Muscle of arm (tissue), 12 donors: Measurements from ENCODE around the gene SPACA1. TPM values are rescaled to one million over a fixed set of nuclear protein-coding genes. Genes with fewer than 3 reads are reported as not detected.

Source experiments
- DNase-seq: peaks from one replicate; pipeline ENCODE4 v3.0.0-alpha.2; 2013
- polyA plus RNA-seq, 12 donors: library from polyadenylated mRNA; unstranded; fragments of 120-200 nt; gene quantifications; one replicate each; pipeline ENCODE4 v1.2.1, GENCODE V29; 2013; ENCODE audit not compliant: insufficient read length in 12 of 12

The SPACA1 gene
- polyA plus RNA-seq, 12 donors, result not detected

GRCh38 chr6:88089708-88090107 is 42.1 kb downstream of the SPACA1 start:
- DNase-seq, result no peak

- DNase-seq, result no peak
Observed at GRCh38 chr6:88105741-88106340, 58.2 kb downstream of the SPACA1 start.

GRCh38 chr6:88107241-88107640 is 59.6 kb downstream of the SPACA1 start:
- no peak for DNase-seq

GRCh38 chr6:88111991-88112390 is 64.3 kb downstream of the SPACA1 start:
- DNase-seq, result no peak

- DNase-seq, result no peak
Observed at GRCh38 chr6:88114838-88115237, 67.2 kb downstream of the SPACA1 start.

- DNase-seq, result no peak
Observed at GRCh38 chr6:88115307-88115706, 67.7 kb downstream of the SPACA1 start.

- no peak for DNase-seq
Observed at GRCh38 chr6:88116276-88116675, 68.6 kb downstream of the SPACA1 start.

Other genes with a start within 250 kb of the SPACA1 start
- 1 to 10 TPM in 2 of 12 donors, under 1 TPM in 9, not detected in 1; 0.20 to 2.4 (median 0.36) TPM for gene CNR1, start 118.5 kb downstream of the SPACA1 start, polyA plus RNA-seq